OCI-LY3 (cell line): ENCODE data around the gene KIAA0040.

Experiments
- H2AFZ ChIP-seq: fragments of 200-600, 300-600 bp; shearing (Covaris generic); 2 replicates; pipeline ENCODE4 v1.6.0; 2014; ENCODE audit warnings: antibody characterized with exemption, low read depth, low read length
- H3K27ac ChIP-seq: fragments of 200-600, 300-600 bp; sonication (generic); 2 replicates; pipeline ENCODE4 v1.5.1; 2014; ENCODE audit warnings: mild to moderate bottlenecking, low read length, moderate library complexity, mixed read lengths
- H3K27me3 ChIP-seq: fragments of 200-600, 300-600 bp; sonication (generic); 2 replicates; pipeline ENCODE4 v1.6.1; 2014; ENCODE audit warnings: low read depth, low read length, mixed read lengths
- H3K36me3 ChIP-seq: fragments of 200-600, 300-600 bp; sonication (generic); replicated peaks from 2 replicates; pipeline ENCODE3; 2014; ENCODE audit warnings: low read depth, low read length, mixed read lengths
- H3K4me1 ChIP-seq: fragments of 300-600, 200-600 bp; sonication (generic); 2 replicates; pipeline ENCODE4 v1.6.1; 2014; ENCODE audit warnings: low read length, mixed read lengths
- H3K4me2 ChIP-seq: fragments of 200-600, 300-600 bp; sonication (generic); 2 replicates; pipeline ENCODE4 v1.6.1; 2014; ENCODE audit warnings: low read length, mixed read lengths
- H3K4me3 ChIP-seq: fragments of 300-600, 200-600 bp; sonication (generic); 2 replicates; pipeline ENCODE4 v1.5.1; 2014; ENCODE audit warnings: antibody characterized with exemption, mild to moderate bottlenecking, low read length, moderate library complexity
- H3K79me2 ChIP-seq: fragments of 300-600, 200-600 bp; shearing (Covaris generic); 2 replicates; pipeline ENCODE4 v1.6.1; 2014; ENCODE audit warnings: mild to moderate bottlenecking, low read length, mixed read lengths
- H3K9ac ChIP-seq: fragments of 300-600, 200-600 bp; shearing (Covaris generic); 2 replicates; pipeline ENCODE4 v1.6.0; 2014; ENCODE audit warnings: mild to moderate bottlenecking, low read length, moderate library complexity
- H3K9me3 ChIP-seq: fragments of 200-600, 300-600 bp; shearing (Covaris generic); 2 replicates; pipeline ENCODE4 v1.6.1; 2014; ENCODE audit warnings: low read length, mixed read lengths; ENCODE audit not compliant: insufficient read depth
- H4K20me1 ChIP-seq: fragments of 200-600, 300-600 bp; sonication (generic); 2 replicates; pipeline ENCODE4 v1.6.1; 2016; ENCODE audit warnings: low read length, mixed read lengths; ENCODE audit not compliant: insufficient read depth
- EZH2phosphoT487 ChIP-seq: fragments of 200-600 bp; shearing (Covaris generic); IDR thresholded peaks from 2 replicates; pipeline ENCODE4 v1.6.1; 2018; ENCODE audit warnings: antibody characterized with exemption, mixed run types, low read depth
- TF ChIP-seq, protein P1 (sequence below): fragments of 200-600, 300-600 bp; sonication (generic); IDR thresholded peaks from 2 replicates; pipeline ENCODE4 v1.5.1; 2014; ENCODE audit warnings: antibody characterized with exemption, low read length, low read depth

Gene KIAA0040

DNA sequence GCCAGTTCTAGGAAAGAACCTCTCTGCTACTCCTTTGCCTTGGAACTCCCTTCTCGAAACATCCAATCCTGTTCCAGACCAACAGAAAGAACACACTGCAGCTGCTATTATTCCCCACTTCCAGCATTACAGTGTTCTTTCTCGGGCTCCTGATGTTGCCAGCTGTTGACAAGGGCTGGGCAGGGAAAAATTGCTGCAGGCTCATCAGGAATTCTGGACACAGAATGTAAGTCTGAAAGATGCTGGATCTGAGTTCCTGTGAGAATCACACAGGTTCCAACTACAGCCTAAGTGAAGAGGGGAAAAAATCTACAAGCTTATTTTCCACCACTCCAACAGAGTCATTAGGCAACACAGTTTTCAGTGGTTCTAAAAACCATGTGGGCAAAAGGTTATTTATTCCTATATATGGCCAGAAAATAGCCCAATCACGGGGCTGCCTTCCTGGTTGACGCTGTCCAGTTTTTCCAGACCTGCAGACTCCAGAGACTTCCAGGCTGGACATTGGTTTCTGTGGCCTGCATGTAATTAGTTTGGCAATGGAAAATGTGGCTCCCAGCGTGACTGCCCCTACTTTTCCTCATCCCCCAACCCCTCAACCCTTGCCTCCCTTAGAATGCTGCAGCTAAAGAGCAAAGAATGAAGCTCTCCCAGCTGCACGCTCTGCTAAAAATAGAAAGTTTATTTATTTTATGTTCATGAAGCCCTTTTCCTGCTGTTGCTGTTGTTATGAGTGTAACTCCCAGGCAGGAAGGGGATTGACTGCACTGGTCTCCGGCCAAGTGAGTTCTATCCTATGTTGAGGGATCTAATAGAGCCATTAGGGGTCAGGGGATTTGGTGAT, 8.3 kb upstream of the KIAA0040 start:
- no peaks in the 10 kb centered on the region for H3K27me3 ChIP-seq
- H4K20me1 ChIP-seq: no peaks in the 10 kb centered on the region
- H3K4me2 ChIP-seq: no peak overlapping the region
- H3K9me3 ChIP-seq: no peaks in the 10 kb centered on the region
- H3K4me3 ChIP-seq: no peak overlapping the region
- no peak overlapping the region for H2AFZ ChIP-seq
- no peak for TF ChIP-seq EZH2phosphoT487
- TF ChIP-seq, protein P1, sequence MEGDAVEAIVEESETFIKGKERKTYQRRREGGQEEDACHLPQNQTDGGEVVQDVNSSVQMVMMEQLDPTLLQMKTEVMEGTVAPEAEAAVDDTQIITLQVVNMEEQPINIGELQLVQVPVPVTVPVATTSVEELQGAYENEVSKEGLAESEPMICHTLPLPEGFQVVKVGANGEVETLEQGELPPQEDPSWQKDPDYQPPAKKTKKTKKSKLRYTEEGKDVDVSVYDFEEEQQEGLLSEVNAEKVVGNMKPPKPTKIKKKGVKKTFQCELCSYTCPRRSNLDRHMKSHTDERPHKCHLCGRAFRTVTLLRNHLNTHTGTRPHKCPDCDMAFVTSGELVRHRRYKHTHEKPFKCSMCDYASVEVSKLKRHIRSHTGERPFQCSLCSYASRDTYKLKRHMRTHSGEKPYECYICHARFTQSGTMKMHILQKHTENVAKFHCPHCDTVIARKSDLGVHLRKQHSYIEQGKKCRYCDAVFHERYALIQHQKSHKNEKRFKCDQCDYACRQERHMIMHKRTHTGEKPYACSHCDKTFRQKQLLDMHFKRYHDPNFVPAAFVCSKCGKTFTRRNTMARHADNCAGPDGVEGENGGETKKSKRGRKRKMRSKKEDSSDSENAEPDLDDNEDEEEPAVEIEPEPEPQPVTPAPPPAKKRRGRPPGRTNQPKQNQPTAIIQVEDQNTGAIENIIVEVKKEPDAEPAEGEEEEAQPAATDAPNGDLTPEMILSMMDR: no peak
- no peak overlapping the region for H3K27ac ChIP-seq
- H3K79me2 ChIP-seq: no peaks in the 10 kb centered on the region
- H3K36me3 ChIP-seq: no peaks in the 10 kb centered on the region
- peaks cover 35% of the 10 kb centered on the region for H3K4me1 ChIP-seq
- no peak overlapping the region for H3K9ac ChIP-seq

DNA sequence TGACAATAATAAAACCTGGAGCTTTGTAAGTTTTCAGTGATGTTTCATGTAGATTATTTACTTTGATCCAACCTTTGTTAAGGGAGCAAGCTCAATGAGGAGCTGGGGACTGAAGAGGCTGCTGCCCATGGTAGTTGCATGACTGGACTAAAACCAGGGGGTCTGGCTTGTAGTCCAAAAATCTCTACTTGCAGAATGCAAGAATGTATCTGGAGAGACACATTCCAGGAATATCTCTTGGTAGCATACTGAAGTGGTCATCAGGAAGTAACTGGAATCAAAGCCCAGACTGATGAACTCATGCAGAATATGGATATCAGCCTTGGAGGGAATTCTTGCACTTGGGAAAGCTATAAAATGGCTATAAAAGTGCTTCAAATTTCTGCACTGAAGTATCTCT, 5.8 kb upstream of the KIAA0040 start:
- Histone ChIP-seq H3K9me3 (no peaks in the 10 kb centered on the region), H3K27me3 (no peaks in the 10 kb centered on the region), H3K4me3 (no peak overlapping the region), H4K20me1 (no peaks in the 10 kb centered on the region), H3K79me2 (no peaks in the 10 kb centered on the region), H3K4me2 (no peak overlapping the region), H3K4me1 (peaks cover 47% of the 10 kb centered on the region), H3K9ac (no peak overlapping the region), H2AFZ (no peak overlapping the region), H3K27ac (no peak overlapping the region), H3K36me3 (no peaks in the 10 kb centered on the region)
- no peak for TF ChIP-seq EZH2phosphoT487
- TF ChIP-seq, protein P1: no peak

DNA sequence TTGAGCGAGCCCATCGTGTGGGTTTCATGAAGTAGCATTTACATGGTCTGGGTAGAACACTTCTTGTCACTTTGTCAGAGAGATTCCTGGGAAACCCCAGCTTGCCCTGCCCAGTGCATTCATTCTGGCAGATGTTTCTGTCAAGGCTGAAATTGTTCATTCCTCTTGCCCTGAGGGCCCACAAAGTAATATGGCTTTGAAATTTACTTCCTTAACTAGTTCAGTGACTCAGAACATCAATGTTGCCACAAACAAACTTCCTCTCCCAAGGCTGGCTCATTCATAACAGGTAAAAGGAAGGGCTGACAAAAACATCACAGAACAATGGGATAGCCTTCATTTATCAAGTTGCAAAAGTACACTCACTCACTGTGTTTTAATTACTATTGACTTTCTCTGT, 5.0 kb upstream of the KIAA0040 start:
- TF ChIP-seq EZH2phosphoT487: no peak
- TF ChIP-seq, protein P1: no peak
- Histone ChIP-seq H3K4me2 (peak overlapping the region; percentile 46), H3K4me3 (peak overlapping the region; percentile 1; the same call in 1 of the 2 replicates), H3K27ac (peak overlapping the region; percentile 32), H3K9me3 (no peaks in the 10 kb centered on the region), H4K20me1 (no peaks in the 10 kb centered on the region), H3K79me2 (no peaks in the 10 kb centered on the region), H3K27me3 (no peaks in the 10 kb centered on the region), H2AFZ (peak overlapping the region; percentile 7), H3K36me3 (no peaks in the 10 kb centered on the region), H3K4me1 (peaks cover 52% of the 10 kb centered on the region), H3K9ac (peak overlapping the region; percentile 0; the same call in 1 of the 2 replicates)

DNA sequence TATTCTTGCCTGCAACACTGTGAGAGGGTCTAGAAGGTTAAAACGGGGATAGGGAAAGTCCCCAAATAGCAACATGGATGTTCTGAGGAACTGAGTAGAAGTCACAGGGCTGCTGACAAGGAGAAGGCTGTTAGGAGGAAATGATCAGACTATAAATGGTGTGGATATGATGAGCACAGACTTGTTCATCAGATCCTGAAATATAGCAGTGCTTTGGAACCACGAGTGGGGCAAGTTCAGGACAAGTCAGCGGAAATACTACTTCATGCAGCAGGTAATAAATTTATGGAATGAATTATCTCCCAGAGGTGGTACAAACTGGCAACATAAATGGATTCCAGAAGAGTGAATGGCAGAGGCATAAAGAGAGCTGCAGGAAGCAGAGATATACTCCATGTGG, 3.2 kb upstream of the KIAA0040 start:
- H4K20me1 ChIP-seq: no peaks in the 10 kb centered on the region
- TF ChIP-seq, protein P1: no peak
- no peak for TF ChIP-seq EZH2phosphoT487
- peaks cover 12% of the 10 kb centered on the region for H3K79me2 ChIP-seq
- H3K9me3 ChIP-seq: no peaks in the 10 kb centered on the region
- peak overlapping the region; percentile 56 for H3K9ac ChIP-seq
- peak overlapping the region; percentile 12; the same call in 1 of the 2 replicates for H2AFZ ChIP-seq
- peak overlapping the region; percentile 97 for H3K4me2 ChIP-seq
- H3K4me3 ChIP-seq: peak overlapping the region; percentile 70
- peaks cover 60% of the 10 kb centered on the region for H3K4me1 ChIP-seq
- peaks cover 1% of the 10 kb centered on the region for H3K36me3 ChIP-seq
- peak overlapping the region; percentile 79 for H3K27ac ChIP-seq
- H3K27me3 ChIP-seq: no peaks in the 10 kb centered on the region
